ENCODE measurements around the gene LDAH.

LDAH gene

DNA sequence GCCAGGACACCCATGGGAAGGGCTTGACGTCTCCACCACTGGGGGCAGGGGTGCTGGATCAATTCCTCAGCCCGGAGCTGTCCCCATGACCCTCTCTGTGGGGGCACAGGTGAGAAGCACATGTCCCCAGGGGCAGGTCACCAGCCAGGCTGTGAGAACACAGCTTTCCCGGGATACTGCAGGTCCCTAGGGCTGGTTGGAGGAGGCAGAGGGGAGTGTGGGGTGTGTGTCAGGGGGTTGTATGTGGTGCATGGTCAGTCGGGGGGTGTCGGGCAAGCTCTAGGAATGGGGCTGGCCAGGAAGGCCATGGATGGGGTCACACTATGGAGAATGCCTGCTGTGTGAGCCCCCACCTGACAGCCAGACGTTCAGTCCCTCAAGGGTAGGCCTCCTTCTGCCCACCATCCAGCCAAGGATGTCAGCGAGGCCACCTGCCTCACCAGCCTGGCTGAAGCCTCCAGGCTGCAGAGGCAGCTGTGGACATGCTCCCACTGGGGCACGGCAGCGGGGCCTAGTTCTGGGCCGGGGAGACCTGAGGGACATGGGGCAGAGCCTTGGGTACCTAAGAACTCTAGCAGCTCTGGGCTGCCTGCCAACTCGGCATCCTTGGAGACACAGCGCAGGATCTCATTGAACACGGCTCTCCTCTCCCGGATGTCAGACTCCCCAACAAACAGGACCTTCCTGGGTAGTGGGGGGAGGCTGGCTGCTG is 182.3 kb downstream of the LDAH start:
- intact Hi-C loops (cut with micrococcal nuclease): no loop called here
- H3K4me3 Mint-ChIP-seq: no peak overlapping the region

DNA sequence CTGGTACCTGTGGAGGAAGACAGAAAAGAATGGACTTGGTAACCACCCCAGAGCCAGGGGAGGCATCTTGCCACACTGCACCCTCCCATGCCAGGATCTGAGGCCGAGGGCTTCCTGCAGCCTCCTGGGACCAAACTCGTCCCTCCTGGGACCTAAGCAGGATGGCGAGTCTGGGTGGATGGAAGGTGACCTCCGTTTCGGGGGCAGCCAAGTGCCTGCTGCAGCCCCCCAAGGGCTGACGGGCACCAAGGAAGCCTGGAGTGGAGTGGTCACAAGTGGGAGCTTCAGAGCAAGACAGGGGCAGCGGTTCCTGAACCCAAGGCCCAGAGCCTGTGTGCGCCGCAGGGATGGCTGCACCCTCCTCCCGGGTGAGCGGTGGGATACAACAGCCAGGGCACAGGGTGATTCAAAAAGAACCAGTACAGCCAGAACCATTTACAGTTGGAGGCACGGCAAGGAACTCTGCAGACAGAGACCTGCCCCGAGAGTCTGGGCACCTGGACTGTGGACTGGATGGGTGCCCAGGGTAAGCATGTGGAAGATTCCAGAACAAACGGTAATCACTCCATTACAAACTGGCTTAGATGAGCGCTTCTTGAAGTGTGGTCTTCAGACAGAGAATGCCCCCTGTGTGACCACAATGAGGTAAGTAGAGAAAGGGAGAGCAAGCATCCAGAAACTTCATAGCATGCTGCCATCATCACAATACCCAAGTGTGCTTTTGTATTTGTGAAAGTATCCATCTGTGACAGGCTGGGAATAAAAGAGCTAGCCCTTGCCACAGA is 184.1 kb downstream of the LDAH start:
- H3K27ac Mint-ChIP-seq: no peak overlapping the region

More for the DNA sequence above, 182.3 kb downstream of the LDAH start:
- Mint-ChIP-seq H3K36me3 (ENCODE audit: low read depth) (peaks cover 100% of the 10 kb centered on the region), H3K27me3 (no peaks in the 10 kb centered on the region), H3K9me3 (no peaks in the 10 kb centered on the region), H3K4me1 (ENCODE audit: low read depth) (peaks cover 30% of the 10 kb centered on the region), H3K27ac (no peak overlapping the region)

DNA sequence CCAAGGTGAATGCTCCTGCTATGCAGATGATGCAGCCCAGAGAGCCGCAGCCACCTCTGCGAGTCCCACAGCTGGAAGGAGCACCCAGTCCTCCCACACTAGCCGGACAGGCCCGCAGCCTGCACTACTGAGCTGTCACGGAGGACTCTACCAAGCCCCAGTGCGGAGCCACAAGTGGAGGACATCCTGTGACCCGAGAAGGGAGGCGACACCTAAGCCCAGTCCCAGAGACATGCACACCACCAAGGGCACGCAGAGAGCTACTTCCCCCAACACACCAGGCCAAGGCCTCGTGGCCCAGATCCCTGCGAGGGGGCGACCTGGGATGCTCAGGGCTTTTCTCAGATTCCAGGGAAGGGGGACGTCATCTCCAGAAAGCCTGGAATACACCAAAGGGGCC is 184.9 kb downstream of the LDAH start:
- Mint-ChIP-seq H3K4me1 (ENCODE audit: low read depth) (peaks cover 16% of the 10 kb centered on the region), H3K36me3 (ENCODE audit: low read depth) (peaks cover 100% of the 10 kb centered on the region), H3K27ac (no peak overlapping the region), H3K9me3 (no peaks in the 10 kb centered on the region), H3K27me3 (no peaks in the 10 kb centered on the region), H3K4me3 (no peak overlapping the region)
- intact Hi-C loops (cut with micrococcal nuclease): no loop called here

More for the DNA sequence above, 184.1 kb downstream of the LDAH start:
- no peaks in the 10 kb centered on the region for H3K9me3 Mint-ChIP-seq
- H3K27me3 Mint-ChIP-seq: no peaks in the 10 kb centered on the region
- H3K4me3 Mint-ChIP-seq: no peak overlapping the region
- peaks cover 17% of the 10 kb centered on the region for H3K4me1 Mint-ChIP-seq (ENCODE audit: low read depth)
- H3K36me3 Mint-ChIP-seq (ENCODE audit: low read depth): peaks cover 100% of the 10 kb centered on the region
- intact Hi-C loops (cut with micrococcal nuclease): no loop called here

GRCh38 chr2:20637147-20637546 is 185.8 kb downstream of the LDAH start:
- Mint-ChIP-seq H3K27ac (no peak overlapping the region), H3K4me1 (ENCODE audit: low read depth) (peaks cover 10% of the 10 kb centered on the region), H3K9me3 (no peaks in the 10 kb centered on the region), H3K36me3 (ENCODE audit: low read depth) (peaks cover 100% of the 10 kb centered on the region), H3K4me3 (no peak overlapping the region), H3K27me3 (no peaks in the 10 kb centered on the region)
- intact Hi-C loops (cut with micrococcal nuclease): loop anchor here (2.0 kb wide), 1 partner anchor 240 kb away; no protein-coding TSS in a partner anchor

DNA sequence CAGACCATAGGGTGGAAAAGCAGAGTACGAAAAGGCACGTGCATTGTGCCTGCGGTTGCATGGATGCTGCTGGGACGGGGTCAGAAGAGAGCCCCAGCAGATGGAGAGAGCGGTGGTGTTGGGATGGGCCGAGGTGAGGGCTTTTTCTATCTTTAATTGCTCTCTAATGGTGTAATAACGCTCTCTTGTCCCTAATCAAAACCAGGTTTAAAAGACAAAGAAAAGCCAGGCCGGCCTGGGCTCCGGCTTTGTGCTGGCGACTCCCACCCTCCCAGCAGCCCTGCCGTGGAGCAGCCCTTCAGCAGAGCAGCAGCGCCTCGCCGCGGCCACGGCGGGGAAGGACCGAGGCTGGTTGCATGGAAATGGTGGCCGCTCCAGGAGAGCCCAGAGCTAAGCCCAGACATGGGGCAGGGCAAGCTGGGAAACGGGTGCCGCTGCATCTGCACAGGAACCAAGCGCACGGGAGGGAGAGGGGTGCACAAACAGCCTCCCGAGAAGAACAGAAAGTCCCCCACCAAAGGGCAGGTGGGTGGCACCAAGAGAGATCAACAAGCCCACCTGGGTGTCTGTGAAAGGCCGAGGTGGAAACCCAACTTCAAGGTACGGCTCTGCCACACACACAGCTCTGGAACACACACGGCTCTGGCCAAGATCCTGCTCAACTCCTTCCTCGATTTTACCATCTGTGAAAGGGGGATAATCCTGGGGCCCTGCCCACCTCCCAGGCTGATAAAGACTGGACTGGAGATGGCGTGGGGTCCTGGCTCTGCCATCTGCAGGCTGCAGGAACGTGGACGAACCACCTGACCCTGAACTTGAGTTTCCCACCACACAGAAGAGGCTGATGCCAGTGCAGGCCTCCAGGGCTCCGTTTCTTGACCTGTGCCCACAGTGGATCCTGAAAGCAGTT is 187.0 kb downstream of the LDAH start:
- Mint-ChIP-seq H3K36me3 (ENCODE audit: low read depth) (peaks cover 99% of the 10 kb centered on the region), H3K27me3 (no peaks in the 10 kb centered on the region), H3K27ac (no peak overlapping the region), H3K4me1 (ENCODE audit: low read depth) (peaks cover 6% of the 10 kb centered on the region), H3K9me3 (no peaks in the 10 kb centered on the region), H3K4me3 (no peak overlapping the region)
- intact Hi-C loops (cut with micrococcal nuclease): loop anchor here (1.0 to 2.0 kb wide), 2 partner anchors 193 to 239 kb away; no protein-coding TSS in a partner anchor

DNA sequence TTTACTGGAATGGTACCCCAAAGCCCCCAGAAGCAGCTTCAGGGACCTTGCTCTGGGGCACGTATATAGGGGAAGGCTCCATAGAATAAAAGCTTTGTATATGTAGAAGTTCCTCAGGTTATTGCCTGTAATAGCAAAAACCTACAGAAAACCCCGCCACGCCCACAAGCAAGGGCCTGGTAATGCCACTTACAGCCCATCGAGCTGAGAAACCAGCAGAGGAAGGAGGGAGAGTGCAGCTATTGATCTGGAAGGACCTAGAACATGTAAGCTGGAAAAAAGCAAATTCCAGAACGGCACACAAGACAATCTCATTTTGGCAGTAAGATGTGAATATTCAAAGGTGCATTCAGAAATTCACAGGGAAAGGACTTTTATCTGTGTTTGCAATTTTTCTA is 187.8 kb downstream of the LDAH start:
- H3K4me1 Mint-ChIP-seq (ENCODE audit: low read depth): peaks cover 6% of the 10 kb centered on the region
- no peaks in the 10 kb centered on the region for H3K27me3 Mint-ChIP-seq
- no peak overlapping the region for H3K4me3 Mint-ChIP-seq
- H3K27ac Mint-ChIP-seq: no peak overlapping the region
- no peaks in the 10 kb centered on the region for H3K9me3 Mint-ChIP-seq
- H3K36me3 Mint-ChIP-seq (ENCODE audit: low read depth): peaks cover 99% of the 10 kb centered on the region
- intact Hi-C loops (cut with micrococcal nuclease): no loop called here

GRCh38 chr2:20634507-20635112 is 188.3 kb downstream of the LDAH start:
- Mint-ChIP-seq H3K27ac (no peak overlapping the region), H3K9me3 (no peaks in the 10 kb centered on the region), H3K36me3 (ENCODE audit: low read depth) (peaks cover 99% of the 10 kb centered on the region), H3K4me3 (no peak overlapping the region), H3K27me3 (no peaks in the 10 kb centered on the region), H3K4me1 (ENCODE audit: low read depth) (peaks cover 6% of the 10 kb centered on the region)
- intact Hi-C loops (cut with micrococcal nuclease): no loop called here

Data from dendritic cell treated with granulocyte-macrophage colony-stimulating factor and Interleukin-4, amounts not matched to agents 40 ng/mL and 50 ng/mL, for 4 days (primary cell).